Sigmoid colon (tissue), 4 donors: Measurements from ENCODE around the gene PDE6B.

Source experiments
- EP300 ChIP-seq, 4 donors: sonication (generic); formaldehyde crosslinking; IDR thresholded peaks; one replicate each; pipeline ENCODE4 v1.6.1; 2017; ENCODE audit warnings: antibody characterized with exemption in 4 of 4
- POLR2A ChIP-seq, 2 donors: fragments of 450-650 bp; IDR thresholded peaks; one replicate each; pipeline ENCODE4 v1.6.1; 2016; ENCODE audit warnings: antibody characterized with exemption in 2 of 2, mild to moderate bottlenecking in 2 of 2, moderate library complexity in 2 of 2
- POLR2AphosphoS5 ChIP-seq, 4 donors: sonication (generic); formaldehyde crosslinking; IDR thresholded peaks; one replicate each; pipeline ENCODE4 v1.6.1; 2017; ENCODE audit warnings: antibody characterized with exemption in 4 of 4
- TF ChIP-seq, protein P1 (sequence below), 4 experiments: fragments of 450-650 bp in 3 of 4; fragments of 200-600 bp in 1 of 4; IDR thresholded peaks; one replicate each; pipeline ENCODE4 v1.5.1; 2016 to 2019; ENCODE audit warnings: antibody characterized with exemption in 4 of 4, mild to moderate bottlenecking in 3 of 4, moderate library complexity in 2 of 4

GRCh38 chr4:637536-638280, 12.3 kb downstream of the PDE6B start:
- TF ChIP-seq, protein P1, sequence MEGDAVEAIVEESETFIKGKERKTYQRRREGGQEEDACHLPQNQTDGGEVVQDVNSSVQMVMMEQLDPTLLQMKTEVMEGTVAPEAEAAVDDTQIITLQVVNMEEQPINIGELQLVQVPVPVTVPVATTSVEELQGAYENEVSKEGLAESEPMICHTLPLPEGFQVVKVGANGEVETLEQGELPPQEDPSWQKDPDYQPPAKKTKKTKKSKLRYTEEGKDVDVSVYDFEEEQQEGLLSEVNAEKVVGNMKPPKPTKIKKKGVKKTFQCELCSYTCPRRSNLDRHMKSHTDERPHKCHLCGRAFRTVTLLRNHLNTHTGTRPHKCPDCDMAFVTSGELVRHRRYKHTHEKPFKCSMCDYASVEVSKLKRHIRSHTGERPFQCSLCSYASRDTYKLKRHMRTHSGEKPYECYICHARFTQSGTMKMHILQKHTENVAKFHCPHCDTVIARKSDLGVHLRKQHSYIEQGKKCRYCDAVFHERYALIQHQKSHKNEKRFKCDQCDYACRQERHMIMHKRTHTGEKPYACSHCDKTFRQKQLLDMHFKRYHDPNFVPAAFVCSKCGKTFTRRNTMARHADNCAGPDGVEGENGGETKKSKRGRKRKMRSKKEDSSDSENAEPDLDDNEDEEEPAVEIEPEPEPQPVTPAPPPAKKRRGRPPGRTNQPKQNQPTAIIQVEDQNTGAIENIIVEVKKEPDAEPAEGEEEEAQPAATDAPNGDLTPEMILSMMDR (IDR thresholded peaks at IDR 0.05), result no peak
- TF ChIP-seq POLR2AphosphoS5 (IDR thresholded peaks at IDR 0.05) (no peak), EP300 (IDR thresholded peaks at IDR 0.05) (no peak), POLR2A (IDR thresholded peaks at IDR 0.05) (no peak)
